WTC11 (cell line): ENCODE measurements around the gene CPEB4. TPM values are rescaled to one million over a fixed set of nuclear protein-coding genes. Genes with fewer than 3 reads are reported as not detected.
A peak's percentile ranks its signal among the peaks of the same experiment; 100 is the strongest.

Experiments
- ATAC-seq: fragments of 200-7000 bp; cut with Tn5 transposase; 2 replicates; pipeline ENCODE4 v1.10.0; 2021; ENCODE audit warnings: mild to moderate bottlenecking, moderate library complexity
- CTCF ChIA-PET: fragments of 300-600 bp; sonication (Branson Sonifier 250); formaldehyde crosslinking; loops from one replicate; lab custom pipeline; 2021; ENCODE audit warnings: antibody characterized with exemption; lab: Charles Lee
- POLR2A ChIA-PET: fragments of 350-600 bp; sonication (Branson Sonifier 250); formaldehyde crosslinking; loops from one replicate; lab custom pipeline; 2021; ENCODE audit warnings: antibody characterized with exemption; lab: Charles Lee
- DNase-seq: peaks from one replicate; pipeline ENCODE4 v3.0.0; 2021; ENCODE audit warnings: low spot score
- H3K27ac Mint-ChIP-seq: 2 replicates; pipeline ENCODE4 v1.8.0; 2021; ENCODE audit warnings: mixed read lengths
- H3K27me3 Mint-ChIP-seq: 2 replicates; pipeline ENCODE4 v1.8.0; 2021; ENCODE audit warnings: low read depth, mild to moderate bottlenecking, moderate library complexity, mixed read lengths
- H3K36me3 Mint-ChIP-seq: 2 replicates; pipeline ENCODE4 v1.8.0; 2021; ENCODE audit warnings: mixed read lengths
- H3K4me1 Mint-ChIP-seq: 2 replicates; pipeline ENCODE4 v1.8.0; 2022; ENCODE audit warnings: mixed read lengths
- H3K4me3 Mint-ChIP-seq: 2 replicates; pipeline ENCODE4 v1.8.0; 2021; ENCODE audit warnings: mild to moderate bottlenecking, moderate library complexity, mixed read lengths
- H3K9me3 Mint-ChIP-seq: 2 replicates; pipeline ENCODE4 v1.8.0; 2021; ENCODE audit warnings: mixed read lengths
- CBFB ChIP-seq: sonication (generic); formaldehyde crosslinking; IDR thresholded peaks from 2 replicates; pipeline ENCODE4 v1.8.1; 2022; ENCODE audit warnings: mild to moderate bottlenecking, low read depth, missing genetic modification reagents
- FOXP1 ChIP-seq: sonication (generic); formaldehyde crosslinking; IDR thresholded peaks from 2 replicates; pipeline ENCODE4 v1.8.0; 2022; ENCODE audit warnings: missing genetic modification reagents, mild to moderate bottlenecking, moderate library complexity, borderline replicate concordance
- GRHL2 ChIP-seq: fragments of 250-450 bp; sonication (Bioruptor Pico); IDR thresholded peaks from 2 replicates; pipeline ENCODE4 v1.8.0; 2022; ENCODE audit warnings: mild to moderate bottlenecking, moderate library complexity; ENCODE audit not compliant: insufficient replicate concordance, severe bottlenecking
- KAT7 ChIP-seq: sonication (generic); formaldehyde crosslinking; IDR thresholded peaks from 2 replicates; pipeline ENCODE4 v1.8.1; 2023; ENCODE audit warnings: missing genetic modification reagents, mild to moderate bottlenecking, borderline replicate concordance
- NR2C2 ChIP-seq: sonication (generic); formaldehyde crosslinking; IDR thresholded peaks from 2 replicates; pipeline ENCODE4 v1.8.0; 2022; ENCODE audit warnings: mild to moderate bottlenecking, missing genetic modification reagents
- SMAD4 ChIP-seq: sonication (generic); formaldehyde crosslinking; IDR thresholded peaks from 2 replicates; pipeline ENCODE4 v1.8.0; 2022; ENCODE audit warnings: mild to moderate bottlenecking, missing genetic modification reagents
- SP1 ChIP-seq: sonication (generic); formaldehyde crosslinking; conservative IDR thresholded peaks from 2 replicates; pipeline ENCODE4 v1.8.1; 2022; ENCODE audit warnings: missing genetic modification reagents
- TP53 ChIP-seq: sonication (generic); formaldehyde crosslinking; IDR thresholded peaks from 2 replicates; pipeline ENCODE4 v1.8.1; 2023; ENCODE audit warnings: mild to moderate bottlenecking, missing genetic modification reagents
- ZBTB21 ChIP-seq: sonication (generic); formaldehyde crosslinking; IDR thresholded peaks from 2 replicates; pipeline ENCODE4 v1.8.1; 2023; ENCODE audit warnings: mild to moderate bottlenecking, missing genetic modification reagents, borderline replicate concordance
- ZNF317 ChIP-seq: sonication (generic); formaldehyde crosslinking; IDR thresholded peaks from 2 replicates; pipeline ENCODE4 v1.8.1; 2023; ENCODE audit warnings: low read depth, mild to moderate bottlenecking, moderate library complexity, missing genetic modification reagents, borderline replicate concordance
- ZNF396 ChIP-seq: fragments of 250-450 bp; sonication (Bioruptor Pico); IDR thresholded peaks from 2 replicates; pipeline ENCODE4 v1.8.0; 2021; ENCODE audit warnings: mild to moderate bottlenecking, moderate library complexity, borderline replicate concordance
- total RNA-seq: library from RNA; stranded (reverse); gene quantifications from 3 replicates; pipeline ENCODE4 v1.2.3, GENCODE V29; 2021
- TF ChIP-seq, protein P1 (sequence below): sonication (generic); formaldehyde crosslinking; IDR thresholded peaks from 2 replicates; pipeline ENCODE4 v1.8.0; 2023; ENCODE audit warnings: missing genetic modification reagents, mild to moderate bottlenecking, borderline replicate concordance
- TF ChIP-seq, protein P2 (sequence below): sonication (generic); formaldehyde crosslinking; IDR thresholded peaks from 2 replicates; pipeline ENCODE4 v1.8.0; 2022; ENCODE audit warnings: missing genetic modification reagents
- TF ChIP-seq, protein P3 (sequence below): sonication (generic); formaldehyde crosslinking; IDR thresholded peaks from 2 replicates; pipeline ENCODE4 v1.8.1; 2023; ENCODE audit warnings: mild to moderate bottlenecking, missing genetic modification reagents, moderate library complexity
- TF ChIP-seq, protein P4 (sequence below): fragments of 250-450 bp; sonication (Bioruptor Pico); IDR thresholded peaks from 2 replicates; pipeline ENCODE4 v1.9.0; 2021; ENCODE audit warnings: moderate library complexity, mild to moderate bottlenecking, inconsistent platforms, borderline replicate concordance
- TF ChIP-seq, protein P5 (sequence below): sonication (generic); formaldehyde crosslinking; IDR thresholded peaks from 2 replicates; pipeline ENCODE4 v1.8.1; 2022; ENCODE audit warnings: mild to moderate bottlenecking, moderate library complexity, missing genetic modification reagents
- TF ChIP-seq, protein P6 (sequence below): sonication (generic); formaldehyde crosslinking; IDR thresholded peaks from 2 replicates; pipeline ENCODE4 v1.8.1; 2023; ENCODE audit warnings: mild to moderate bottlenecking, moderate library complexity, missing genetic modification reagents

CPEB4 gene
- total RNA-seq, 1 experiment from 2014 or later: 12.7 TPM

DNA sequence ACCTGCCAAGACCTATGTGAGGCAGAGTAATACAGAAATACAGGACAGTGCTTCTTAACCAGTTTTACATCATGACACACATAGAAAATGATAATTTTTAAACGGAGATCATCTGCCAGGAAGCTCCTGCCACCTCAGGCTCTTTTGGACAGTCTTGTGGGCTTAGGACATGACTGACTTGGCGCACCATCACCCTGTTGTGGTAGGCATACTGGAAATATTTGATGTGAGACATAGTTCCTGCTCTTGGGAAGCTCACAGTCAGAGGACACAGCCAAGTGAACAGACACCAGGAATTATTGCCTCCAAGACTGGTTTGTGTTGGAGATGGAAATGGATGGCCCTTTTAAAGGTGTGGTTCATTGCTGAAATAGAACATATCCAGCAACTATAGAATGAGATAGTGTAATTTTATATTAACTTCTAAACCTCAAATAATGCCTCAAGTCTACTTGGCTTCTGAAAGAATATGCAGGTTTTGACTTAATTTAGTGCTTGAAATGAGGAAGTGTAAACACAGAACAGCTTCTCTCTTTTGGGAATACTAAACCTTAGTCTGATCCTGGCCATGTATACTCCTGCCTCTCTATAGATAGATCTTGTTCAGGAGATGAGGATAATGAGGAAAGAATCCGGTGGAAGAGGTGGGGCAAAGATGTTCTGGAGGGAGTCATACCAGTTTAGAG lies 19.7 kb downstream of the CPEB4 start:
- TF ChIP-seq, protein P1, sequence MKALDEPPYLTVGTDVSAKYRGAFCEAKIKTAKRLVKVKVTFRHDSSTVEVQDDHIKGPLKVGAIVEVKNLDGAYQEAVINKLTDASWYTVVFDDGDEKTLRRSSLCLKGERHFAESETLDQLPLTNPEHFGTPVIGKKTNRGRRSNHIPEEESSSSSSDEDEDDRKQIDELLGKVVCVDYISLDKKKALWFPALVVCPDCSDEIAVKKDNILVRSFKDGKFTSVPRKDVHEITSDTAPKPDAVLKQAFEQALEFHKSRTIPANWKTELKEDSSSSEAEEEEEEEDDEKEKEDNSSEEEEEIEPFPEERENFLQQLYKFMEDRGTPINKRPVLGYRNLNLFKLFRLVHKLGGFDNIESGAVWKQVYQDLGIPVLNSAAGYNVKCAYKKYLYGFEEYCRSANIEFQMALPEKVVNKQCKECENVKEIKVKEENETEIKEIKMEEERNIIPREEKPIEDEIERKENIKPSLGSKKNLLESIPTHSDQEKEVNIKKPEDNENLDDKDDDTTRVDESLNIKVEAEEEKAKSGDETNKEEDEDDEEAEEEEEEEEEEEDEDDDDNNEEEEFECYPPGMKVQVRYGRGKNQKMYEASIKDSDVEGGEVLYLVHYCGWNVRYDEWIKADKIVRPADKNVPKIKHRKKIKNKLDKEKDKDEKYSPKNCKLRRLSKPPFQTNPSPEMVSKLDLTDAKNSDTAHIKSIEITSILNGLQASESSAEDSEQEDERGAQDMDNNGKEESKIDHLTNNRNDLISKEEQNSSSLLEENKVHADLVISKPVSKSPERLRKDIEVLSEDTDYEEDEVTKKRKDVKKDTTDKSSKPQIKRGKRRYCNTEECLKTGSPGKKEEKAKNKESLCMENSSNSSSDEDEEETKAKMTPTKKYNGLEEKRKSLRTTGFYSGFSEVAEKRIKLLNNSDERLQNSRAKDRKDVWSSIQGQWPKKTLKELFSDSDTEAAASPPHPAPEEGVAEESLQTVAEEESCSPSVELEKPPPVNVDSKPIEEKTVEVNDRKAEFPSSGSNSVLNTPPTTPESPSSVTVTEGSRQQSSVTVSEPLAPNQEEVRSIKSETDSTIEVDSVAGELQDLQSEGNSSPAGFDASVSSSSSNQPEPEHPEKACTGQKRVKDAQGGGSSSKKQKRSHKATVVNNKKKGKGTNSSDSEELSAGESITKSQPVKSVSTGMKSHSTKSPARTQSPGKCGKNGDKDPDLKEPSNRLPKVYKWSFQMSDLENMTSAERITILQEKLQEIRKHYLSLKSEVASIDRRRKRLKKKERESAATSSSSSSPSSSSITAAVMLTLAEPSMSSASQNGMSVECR (CRISPR knock-in tag): no peak
- TF ChIP-seq, protein P2, sequence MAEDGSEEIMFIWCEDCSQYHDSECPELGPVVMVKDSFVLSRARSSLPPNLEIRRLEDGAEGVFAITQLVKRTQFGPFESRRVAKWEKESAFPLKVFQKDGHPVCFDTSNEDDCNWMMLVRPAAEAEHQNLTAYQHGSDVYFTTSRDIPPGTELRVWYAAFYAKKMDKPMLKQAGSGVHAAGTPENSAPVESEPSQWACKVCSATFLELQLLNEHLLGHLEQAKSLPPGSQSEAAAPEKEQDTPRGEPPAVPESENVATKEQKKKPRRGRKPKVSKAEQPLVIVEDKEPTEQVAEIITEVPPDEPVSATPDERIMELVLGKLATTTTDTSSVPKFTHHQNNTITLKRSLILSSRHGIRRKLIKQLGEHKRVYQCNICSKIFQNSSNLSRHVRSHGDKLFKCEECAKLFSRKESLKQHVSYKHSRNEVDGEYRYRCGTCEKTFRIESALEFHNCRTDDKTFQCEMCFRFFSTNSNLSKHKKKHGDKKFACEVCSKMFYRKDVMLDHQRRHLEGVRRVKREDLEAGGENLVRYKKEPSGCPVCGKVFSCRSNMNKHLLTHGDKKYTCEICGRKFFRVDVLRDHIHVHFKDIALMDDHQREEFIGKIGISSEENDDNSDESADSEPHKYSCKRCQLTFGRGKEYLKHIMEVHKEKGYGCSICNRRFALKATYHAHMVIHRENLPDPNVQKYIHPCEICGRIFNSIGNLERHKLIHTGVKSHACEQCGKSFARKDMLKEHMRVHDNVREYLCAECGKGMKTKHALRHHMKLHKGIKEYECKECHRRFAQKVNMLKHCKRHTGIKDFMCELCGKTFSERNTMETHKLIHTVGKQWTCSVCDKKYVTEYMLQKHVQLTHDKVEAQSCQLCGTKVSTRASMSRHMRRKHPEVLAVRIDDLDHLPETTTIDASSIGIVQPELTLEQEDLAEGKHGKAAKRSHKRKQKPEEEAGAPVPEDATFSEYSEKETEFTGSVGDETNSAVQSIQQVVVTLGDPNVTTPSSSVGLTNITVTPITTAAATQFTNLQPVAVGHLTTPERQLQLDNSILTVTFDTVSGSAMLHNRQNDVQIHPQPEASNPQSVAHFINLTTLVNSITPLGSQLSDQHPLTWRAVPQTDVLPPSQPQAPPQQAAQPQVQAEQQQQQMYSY: no peak
- TF ChIP-seq, protein P3, sequence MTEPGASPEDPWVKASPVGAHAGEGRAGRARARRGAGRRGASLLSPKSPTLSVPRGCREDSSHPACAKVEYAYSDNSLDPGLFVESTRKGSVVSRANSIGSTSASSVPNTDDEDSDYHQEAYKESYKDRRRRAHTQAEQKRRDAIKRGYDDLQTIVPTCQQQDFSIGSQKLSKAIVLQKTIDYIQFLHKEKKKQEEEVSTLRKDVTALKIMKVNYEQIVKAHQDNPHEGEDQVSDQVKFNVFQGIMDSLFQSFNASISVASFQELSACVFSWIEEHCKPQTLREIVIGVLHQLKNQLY (CRISPR knock-in tag): no peak
- TF ChIP-seq ZBTB21 (no peak), SMAD4 (no peak), TP53 (CRISPR knock-in tag) (no peak), KAT7 (CRISPR knock-in tag) (no peak), SP1 (CRISPR knock-in tag) (no peak), NR2C2 (no peak), GRHL2 (CRISPR knock-in tag) (no peak), FOXP1 (CRISPR knock-in tag) (no peak), ZNF396 (CRISPR knock-in tag) (no peak), CBFB (CRISPR knock-in tag) (no peak), ZNF317 (CRISPR knock-in tag) (no peak)
- TF ChIP-seq, protein P4, sequence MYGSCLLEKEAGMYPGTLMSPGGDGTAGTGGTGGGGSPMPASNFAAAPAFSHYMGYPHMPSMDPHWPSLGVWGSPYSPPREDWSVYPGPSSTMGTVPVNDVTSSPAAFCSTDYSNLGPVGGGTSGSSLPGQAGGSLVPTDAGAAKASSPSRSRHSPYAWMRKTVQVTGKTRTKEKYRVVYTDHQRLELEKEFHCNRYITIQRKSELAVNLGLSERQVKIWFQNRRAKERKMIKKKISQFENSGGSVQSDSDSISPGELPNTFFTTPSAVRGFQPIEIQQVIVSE (CRISPR knock-in tag): no peak
- TF ChIP-seq, protein P5, sequence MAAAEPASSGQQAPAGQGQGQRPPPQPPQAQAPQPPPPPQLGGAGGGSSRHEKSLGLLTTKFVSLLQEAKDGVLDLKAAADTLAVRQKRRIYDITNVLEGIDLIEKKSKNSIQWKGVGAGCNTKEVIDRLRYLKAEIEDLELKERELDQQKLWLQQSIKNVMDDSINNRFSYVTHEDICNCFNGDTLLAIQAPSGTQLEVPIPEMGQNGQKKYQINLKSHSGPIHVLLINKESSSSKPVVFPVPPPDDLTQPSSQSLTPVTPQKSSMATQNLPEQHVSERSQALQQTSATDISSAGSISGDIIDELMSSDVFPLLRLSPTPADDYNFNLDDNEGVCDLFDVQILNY (CRISPR knock-in tag): no peak
- TF ChIP-seq, protein P6, sequence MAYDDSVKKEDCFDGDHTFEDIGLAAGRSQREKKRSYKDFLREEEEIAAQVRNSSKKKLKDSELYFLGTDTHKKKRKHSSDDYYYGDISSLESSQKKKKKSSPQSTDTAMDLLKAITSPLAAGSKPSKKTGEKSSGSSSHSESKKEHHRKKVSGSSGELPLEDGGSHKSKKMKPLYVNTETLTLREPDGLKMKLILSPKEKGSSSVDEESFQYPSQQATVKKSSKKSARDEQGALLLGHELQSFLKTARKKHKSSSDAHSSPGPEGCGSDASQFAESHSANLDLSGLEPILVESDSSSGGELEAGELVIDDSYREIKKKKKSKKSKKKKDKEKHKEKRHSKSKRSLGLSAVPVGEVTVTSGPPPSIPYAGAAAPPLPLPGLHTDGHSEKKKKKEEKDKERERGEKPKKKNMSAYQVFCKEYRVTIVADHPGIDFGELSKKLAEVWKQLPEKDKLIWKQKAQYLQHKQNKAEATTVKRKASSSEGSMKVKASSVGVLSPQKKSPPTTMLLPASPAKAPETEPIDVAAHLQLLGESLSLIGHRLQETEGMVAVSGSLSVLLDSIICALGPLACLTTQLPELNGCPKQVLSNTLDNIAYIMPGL (CRISPR knock-in tag): no peak
- H3K4me1 Mint-ChIP-seq: peaks cover 47% of the 10 kb centered on the region
- ChIA-PET CTCF (interaction anchor here (1.0 kb wide), 1 partner anchor 17 kb away, joined by 4 read pairs; no protein-coding TSS in a partner anchor), POLR2A (no interaction called here)
- ATAC-seq: no peak
- 0 out of 2 replicates have a peak overlapping the region, but pooled peaks have one; percentile 19 for H3K27ac Mint-ChIP-seq
- no peaks in the 10 kb centered on the region for H3K36me3 Mint-ChIP-seq
- H3K9me3 Mint-ChIP-seq: no peaks in the 10 kb centered on the region
- no peak overlapping the region for H3K4me3 Mint-ChIP-seq
- DNase-seq: no peak
- H3K27me3 Mint-ChIP-seq: no peaks in the 10 kb centered on the region
